GM21723 (cell line): Measurements from ENCODE around the gene VAMP1.
"Not testable (repeated sequence)": the region's sequence is repeated elsewhere in the genome, so short reads cannot be mapped to it uniquely, and the experiment has no call there.

Experiments used
- ATAC-seq: cut with Tn5 transposase; IDR thresholded peaks from one replicate; pipeline ENCODE4 v1.9.1; 2021; ENCODE audit warnings: mild to moderate bottlenecking, moderate library complexity; ENCODE audit not compliant: unreplicated experiment

VAMP1 gene

GRCh38 chr12:6469609-6470374 lies 685 bp downstream of the VAMP1 start:
- ATAC-seq, result no peak

- ATAC-seq, result no peak
Measured at GRCh38 chr12:6469092-6469491, 1.4 kb downstream of the VAMP1 start.

DNA sequence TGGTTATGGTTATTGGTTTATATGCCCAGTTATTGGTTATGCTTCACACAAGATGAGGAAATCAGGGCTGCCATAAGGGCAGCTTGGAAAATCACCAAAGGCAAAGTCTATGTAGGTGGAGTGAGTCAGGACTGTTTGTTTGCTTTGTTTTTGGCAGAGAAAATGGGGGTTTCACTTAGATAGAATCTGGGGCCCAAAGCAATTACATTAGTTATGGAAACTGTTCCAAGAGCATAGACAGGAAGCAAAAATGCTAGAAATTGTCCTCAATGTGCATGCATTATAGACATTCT lies 2.2 kb downstream of the VAMP1 start:
- ATAC-seq, result no peak

DNA sequence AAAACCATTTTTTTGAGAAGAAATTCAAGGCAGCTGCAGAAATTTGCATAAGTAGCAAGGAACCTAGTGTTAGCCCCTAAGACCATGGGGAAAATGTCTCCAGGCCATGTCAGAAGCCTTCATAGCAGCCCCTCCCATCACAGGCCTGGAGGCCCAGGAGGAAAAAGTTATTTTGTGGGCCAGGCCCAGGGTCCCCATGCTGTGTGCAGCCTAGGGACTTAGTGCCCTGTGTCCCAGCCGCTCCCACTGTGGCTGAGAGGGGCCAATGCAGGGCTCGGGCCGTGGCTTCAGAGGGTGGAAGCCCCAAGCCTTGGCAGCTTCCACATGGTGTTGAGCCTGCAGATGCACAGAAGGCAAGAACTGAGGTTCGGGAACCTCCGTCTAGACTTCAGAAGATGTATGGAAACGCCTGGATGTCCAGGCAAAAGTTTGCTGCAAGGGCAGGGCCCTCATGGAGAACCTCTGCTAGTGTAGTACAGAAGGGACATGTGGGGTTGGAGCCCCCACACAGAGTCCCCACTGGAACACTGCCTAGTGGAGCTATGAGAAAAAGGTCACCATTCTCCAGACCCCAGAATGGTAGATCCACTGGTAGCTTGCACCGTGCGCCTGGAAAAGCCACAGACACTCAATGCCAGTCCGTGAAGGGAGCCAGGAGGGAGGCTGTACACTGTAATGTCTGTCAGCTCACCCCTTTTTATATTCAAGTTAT lies 2.8 kb downstream of the VAMP1 start:
- ATAC-seq, result not testable (repeated sequence)

- not testable (repeated sequence) for ATAC-seq
Measured at GRCh38 chr12:6466751-6467150, 3.7 kb downstream of the VAMP1 start.

DNA sequence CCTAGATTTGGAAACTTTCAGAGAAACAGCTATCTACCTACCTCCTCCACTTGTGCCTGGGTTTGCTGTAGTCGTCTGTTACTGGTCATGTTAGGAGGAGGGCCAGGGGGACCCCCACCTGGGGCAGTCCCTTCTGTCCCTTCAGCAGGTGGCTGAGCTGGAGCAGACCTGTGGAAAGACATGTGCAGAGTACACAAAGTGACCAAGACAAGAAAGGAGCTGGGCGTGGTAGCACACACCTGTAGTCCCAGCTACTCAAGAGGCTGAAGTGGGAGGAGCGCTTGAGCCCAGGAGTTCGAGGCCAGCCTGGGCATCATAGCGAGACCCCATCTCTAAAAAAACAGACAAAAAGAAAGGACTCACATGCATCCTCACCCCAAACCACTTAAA lies 4.3 kb downstream of the VAMP1 start:
- no peak for ATAC-seq

- no peak for ATAC-seq
Measured at GRCh38 chr12:6465467-6466183, 4.9 kb downstream of the VAMP1 start.

DNA sequence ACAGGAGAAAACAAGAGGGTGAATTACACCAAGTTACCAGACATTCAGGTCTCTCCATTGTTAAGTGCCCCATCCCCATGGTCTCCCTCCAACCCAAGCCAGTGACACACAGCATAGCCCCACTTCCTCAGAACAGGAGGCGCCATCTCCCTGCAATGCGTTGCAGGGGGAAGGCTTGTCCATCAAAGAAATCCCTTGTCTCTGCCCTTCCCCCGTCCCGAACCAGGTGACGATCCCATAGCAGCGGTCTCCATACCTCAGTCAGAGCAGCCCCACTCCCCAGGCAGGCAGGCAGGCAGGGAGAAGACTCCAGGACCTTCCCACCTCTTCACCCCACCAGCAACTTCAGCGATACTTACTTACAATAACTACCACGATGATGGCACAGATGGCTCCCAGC lies 5.9 kb downstream of the VAMP1 start:
- no peak for ATAC-seq

- no peak for ATAC-seq
Measured at GRCh38 chr12:6463858-6464257, 6.6 kb downstream of the VAMP1 start.

DNA sequence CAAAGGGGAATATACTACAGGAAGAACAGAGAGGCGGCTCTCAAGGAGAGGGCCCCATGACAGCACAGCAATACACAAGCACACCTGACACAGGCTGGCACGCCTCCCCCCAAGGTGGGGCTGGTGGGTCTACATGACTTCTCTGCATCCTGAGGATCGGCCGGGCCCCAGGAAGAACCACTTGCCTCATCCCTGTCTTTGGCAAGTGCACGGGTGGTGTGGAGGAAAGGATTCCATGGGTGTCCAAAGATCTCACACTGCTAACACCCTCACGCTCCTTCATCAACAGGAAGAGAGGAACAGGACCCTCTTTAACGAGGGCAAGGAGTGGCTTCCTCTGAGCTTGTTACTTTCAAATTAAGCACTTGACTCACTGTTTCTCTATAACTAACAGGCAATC lies 7.3 kb downstream of the VAMP1 start:
- no peak for ATAC-seq

GRCh38 chr12:6462234-6462995 lies 8.1 kb downstream of the VAMP1 start:
- no peak for ATAC-seq

GRCh38 chr12:6461401-6462233 lies 8.9 kb downstream of the VAMP1 start:
- peak; percentile 70 for ATAC-seq

DNA sequence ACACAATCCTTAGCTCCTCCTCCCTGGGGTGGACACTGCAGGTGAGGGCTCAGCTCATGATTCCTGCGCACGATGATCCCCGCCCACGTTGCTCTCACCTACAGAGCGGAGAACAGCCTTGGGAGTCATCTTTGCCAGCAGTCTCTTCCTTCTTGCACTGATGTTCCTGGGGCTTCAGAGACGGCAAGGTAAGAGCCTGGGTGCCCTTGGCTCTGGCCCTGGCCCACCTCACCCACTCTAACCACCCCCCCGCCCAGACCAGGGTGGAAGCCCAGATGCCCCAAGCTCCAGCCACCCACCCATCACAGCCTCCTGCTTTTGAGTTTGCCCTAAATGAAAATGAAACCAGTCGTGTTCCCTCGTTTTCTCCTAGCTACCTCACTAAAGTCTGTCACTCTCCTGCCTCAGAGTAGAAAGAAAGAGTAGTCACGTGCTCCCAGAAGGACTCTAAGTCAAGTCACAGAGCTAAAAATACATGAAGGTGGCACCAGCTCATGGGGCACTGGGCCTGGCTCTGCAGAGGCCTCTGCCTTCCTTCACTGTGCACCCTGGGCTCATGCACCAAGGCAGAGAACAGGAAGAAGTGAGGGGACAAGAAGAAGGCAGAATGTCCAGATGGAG lies 9.6 kb downstream of the VAMP1 start:
- ATAC-seq, result no peak

DNA sequence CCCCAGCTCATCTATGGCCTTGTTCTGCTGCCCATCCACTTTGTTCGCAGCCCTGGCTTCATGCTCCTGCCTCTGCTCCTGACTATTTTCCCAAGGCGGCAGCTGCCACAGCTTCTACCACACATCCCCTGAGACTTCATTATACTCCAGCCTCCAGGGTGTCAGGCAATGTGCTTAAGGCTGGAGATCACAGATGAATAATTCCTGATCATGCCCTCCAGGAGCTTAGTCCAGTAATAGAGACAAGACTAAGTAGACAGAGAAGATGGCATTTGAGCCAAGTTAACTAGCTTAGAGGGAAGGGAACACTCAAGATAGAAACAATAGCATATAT lies 11.5 kb downstream of the VAMP1 start:
- ATAC-seq, result no peak

- no peak for ATAC-seq
Measured at GRCh38 chr12:6458281-6459003, 12.0 kb downstream of the VAMP1 start.

- no peak for ATAC-seq
Measured at GRCh38 chr12:6457220-6457945, 13.1 kb downstream of the VAMP1 start.

DNA sequence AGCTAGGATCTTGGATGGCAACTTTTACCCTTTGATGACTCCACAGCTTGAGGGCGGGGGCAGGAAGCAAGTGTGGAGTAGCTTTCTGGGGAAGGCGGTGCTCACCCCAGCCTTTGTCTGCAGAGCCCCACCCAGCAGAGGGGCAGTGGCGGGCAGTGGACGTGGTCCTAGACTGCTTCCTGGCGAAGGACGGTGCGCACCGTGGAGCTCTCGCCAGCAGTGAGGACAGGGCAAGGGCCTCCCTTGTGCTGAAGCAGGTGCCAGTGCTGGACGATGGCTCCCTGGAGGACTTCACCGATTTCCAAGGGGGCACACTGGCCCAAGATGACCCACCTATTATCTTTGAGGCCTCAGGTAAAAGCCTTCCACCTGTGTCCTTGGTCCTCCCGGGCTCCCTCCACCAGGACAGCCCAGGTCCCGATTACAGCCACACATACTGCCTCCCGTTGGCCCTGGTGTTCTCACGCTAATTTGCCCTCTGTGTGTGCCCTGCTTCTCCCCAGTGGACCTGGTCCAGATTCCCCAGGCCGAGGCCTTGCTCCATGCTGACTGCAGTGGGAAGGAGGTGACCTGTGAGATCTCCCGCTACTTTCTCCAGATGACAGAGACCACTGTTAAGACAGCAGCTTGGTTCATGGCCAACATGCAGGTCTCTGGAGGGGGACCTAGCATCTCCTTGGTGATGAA lies 17.4 kb downstream of the VAMP1 start:
- no peak for ATAC-seq

GRCh38 chr12:6452245-6452943 lies 18.1 kb downstream of the VAMP1 start:
- peak; percentile 7 for ATAC-seq
